IPS DF 6.9 (cell line): ENCODE measurements around the gene FAM78B.

Experiments
- DNase-seq: peaks from one replicate; pipeline ENCODE4 v3.0.0-alpha.2; 2013; ENCODE audit warnings: low read depth, low spot score
- H3K27ac ChIP-seq: one replicate; pipeline ENCODE4 v1.5.1; 2013; ENCODE audit warnings: low read length, control low read depth
- H3K27me3 ChIP-seq: 2 replicates; pipeline ENCODE4 v1.6.1; 2013; ENCODE audit warnings: mild to moderate bottlenecking, low read length; ENCODE audit not compliant: control insufficient read depth, insufficient read depth
- H3K36me3 ChIP-seq: 2 replicates; pipeline ENCODE4 v1.6.1; 2013; ENCODE audit warnings: low read length; ENCODE audit not compliant: control insufficient read depth, insufficient read depth
- H3K4me1 ChIP-seq: 2 replicates; pipeline ENCODE4 v1.6.1; 2013; ENCODE audit warnings: low read length; ENCODE audit not compliant: control insufficient read depth, insufficient read depth
- H3K4me3 ChIP-seq: 2 replicates; pipeline ENCODE4 v1.5.1; 2013; ENCODE audit warnings: mild to moderate bottlenecking, low read length
- H3K9me3 ChIP-seq: 2 replicates; pipeline ENCODE4 v1.6.1; 2013; ENCODE audit warnings: low read length, inconsistent platforms; ENCODE audit not compliant: control insufficient read depth, insufficient read depth
- WGBS: extraction: QIAGEN DNeasy Blood & Tissue Kit; methylation state at CpG from one replicate; pipeline ENCODE4 v1.1.7; 2013; ENCODE audit warnings: mixed read lengths, missing lambda C conversion rate; ENCODE audit not compliant: insufficient read length, insufficient coverage; 5-methylcytosine and 5-hydroxymethylcytosine counted together

Gene FAM78B

GRCh38 chr1:166184012-166184411 is 17.2 kb upstream of the FAM78B start:
- WGBS = no CpG with 5 or more reads among the region's 1 CpG
- no peaks in the 10 kb centered on the region for H3K4me1 ChIP-seq
- no peaks in the 10 kb centered on the region for H3K9me3 ChIP-seq
- H3K27ac ChIP-seq = no peak overlapping the region
- no peaks in the 10 kb centered on the region for H3K36me3 ChIP-seq
- no peaks in the 10 kb centered on the region for H3K27me3 ChIP-seq
- no peak overlapping the region for H3K4me3 ChIP-seq
- no peak for DNase-seq

- Histone ChIP-seq H3K9me3 (no peaks in the 10 kb centered on the region), H3K4me3 (no peak overlapping the region), H3K27ac (no peak overlapping the region), H3K4me1 (no peaks in the 10 kb centered on the region), H3K36me3 (no peaks in the 10 kb centered on the region), H3K27me3 (no peaks in the 10 kb centered on the region)
- no peak for DNase-seq
- WGBS = no CpG with 5 or more reads among the region's 2 CpGs
These were observed 15.5 kb upstream of the FAM78B start for GRCh38 chr1:166182281-166182680.

- Histone ChIP-seq H3K4me3 (no peak overlapping the region), H3K4me1 (no peaks in the 10 kb centered on the region), H3K27me3 (no peaks in the 10 kb centered on the region), H3K9me3 (no peaks in the 10 kb centered on the region), H3K36me3 (no peaks in the 10 kb centered on the region), H3K27ac (no peak overlapping the region)
- WGBS = no CpG with 5 or more reads among the region's 2 CpGs
- no peak for DNase-seq
These were observed 9.6 kb upstream of the FAM78B start for GRCh38 chr1:166176416-166176815.

- Histone ChIP-seq H3K36me3 (no peaks in the 10 kb centered on the region), H3K4me3 (no peak overlapping the region), H3K27me3 (no peaks in the 10 kb centered on the region), H3K27ac (no peak overlapping the region), H3K9me3 (no peaks in the 10 kb centered on the region), H3K4me1 (no peaks in the 10 kb centered on the region)
- DNase-seq = no peak
These were observed 8.2 kb upstream of the FAM78B start for GRCh38 chr1:166175032-166175431.

- H3K4me3 ChIP-seq = no peak overlapping the region
- no peaks in the 10 kb centered on the region for H3K4me1 ChIP-seq
- no CpG with 5 or more reads among the region's 4 CpGs for WGBS
- no peak for DNase-seq
- no peaks in the 10 kb centered on the region for H3K9me3 ChIP-seq
- no peak overlapping the region for H3K27ac ChIP-seq
- H3K27me3 ChIP-seq = no peaks in the 10 kb centered on the region
- no peaks in the 10 kb centered on the region for H3K36me3 ChIP-seq
These were observed 7.3 kb upstream of the FAM78B start for GRCh38 chr1:166174108-166174507.

- H3K27ac ChIP-seq = no peak overlapping the region
- no peaks in the 10 kb centered on the region for H3K27me3 ChIP-seq
- DNase-seq = no peak
- no peaks in the 10 kb centered on the region for H3K4me1 ChIP-seq
- H3K9me3 ChIP-seq = no peaks in the 10 kb centered on the region
- no CpG with 5 or more reads among the region's 2 CpGs for WGBS
- H3K36me3 ChIP-seq = no peaks in the 10 kb centered on the region
- H3K4me3 ChIP-seq = no peak overlapping the region
These were observed 5.3 kb upstream of the FAM78B start for GRCh38 chr1:166172106-166172505.

GRCh38 chr1:166170726-166171125 is 3.9 kb upstream of the FAM78B start:
- no peak for DNase-seq
- no CpG with 5 or more reads among the region's 2 CpGs for WGBS
- Histone ChIP-seq H3K4me1 (no peaks in the 10 kb centered on the region), H3K36me3 (no peaks in the 10 kb centered on the region), H3K27me3 (peaks cover 3% of the 10 kb centered on the region; the same call in 1 of the 2 replicates), H3K27ac (no peak overlapping the region), H3K9me3 (no peaks in the 10 kb centered on the region), H3K4me3 (no peak overlapping the region)

GRCh38 chr1:166170075-166170474 is 3.3 kb upstream of the FAM78B start:
- Histone ChIP-seq H3K36me3 (no peaks in the 10 kb centered on the region), H3K27me3 (peaks cover 6% of the 10 kb centered on the region; the same call in 1 of the 2 replicates), H3K9me3 (no peaks in the 10 kb centered on the region), H3K4me1 (no peaks in the 10 kb centered on the region), H3K4me3 (no peak overlapping the region), H3K27ac (no peak overlapping the region)
- DNase-seq = no peak
- no CpG with 5 or more reads among the region's 2 CpGs for WGBS

GRCh38 chr1:166169182-166169581 is 2.4 kb upstream of the FAM78B start:
- H3K9me3 ChIP-seq = no peaks in the 10 kb centered on the region
- H3K27me3 ChIP-seq = peaks cover 12% of the 10 kb centered on the region; the same call in 1 of the 2 replicates
- no peak for DNase-seq
- H3K4me3 ChIP-seq = no peak overlapping the region
- H3K4me1 ChIP-seq = no peaks in the 10 kb centered on the region
- H3K27ac ChIP-seq = no peak overlapping the region
- WGBS = no CpG with 5 or more reads among the region's 3 CpGs
- no peaks in the 10 kb centered on the region for H3K36me3 ChIP-seq

GRCh38 chr1:166167572-166167925 is 748 bp upstream of the FAM78B start:
- no peaks in the 10 kb centered on the region for H3K36me3 ChIP-seq
- no peak overlapping the region for H3K27ac ChIP-seq
- DNase-seq = no peak
- no peak overlapping the region for H3K4me3 ChIP-seq
- peaks cover 12% of the 10 kb centered on the region; the same call in 1 of the 2 replicates for H3K27me3 ChIP-seq
- H3K9me3 ChIP-seq = no peaks in the 10 kb centered on the region
- H3K4me1 ChIP-seq = no peaks in the 10 kb centered on the region
- no CpG with 5 or more reads among the region's 5 CpGs for WGBS

- Histone ChIP-seq H3K27me3 (peaks cover 12% of the 10 kb centered on the region; the same call in 1 of the 2 replicates), H3K36me3 (no peaks in the 10 kb centered on the region), H3K27ac (no peak overlapping the region), H3K4me1 (no peaks in the 10 kb centered on the region), H3K4me3 (peak overlapping the region; percentile 29; the same call in 1 of the 2 replicates), H3K9me3 (no peaks in the 10 kb centered on the region)
- no CpG with 5 or more reads among the region's 50 CpGs for WGBS
- DNase-seq = no peak
These were observed 488 bp downstream of the FAM78B start for GRCh38 chr1:166166329-166166697.
